ENCODE data around the gene CENPT. TPM values are rescaled to one million over a fixed set of nuclear protein-coding genes. Genes with fewer than 3 reads are reported as not detected.
A peak's percentile ranks its signal among the peaks of the same experiment; 100 is the strongest.

Gene CENPT
- total and polyA plus RNA-seq, 9 donors: 18.4 to 57.4 (median 42.0) TPM

DNA sequence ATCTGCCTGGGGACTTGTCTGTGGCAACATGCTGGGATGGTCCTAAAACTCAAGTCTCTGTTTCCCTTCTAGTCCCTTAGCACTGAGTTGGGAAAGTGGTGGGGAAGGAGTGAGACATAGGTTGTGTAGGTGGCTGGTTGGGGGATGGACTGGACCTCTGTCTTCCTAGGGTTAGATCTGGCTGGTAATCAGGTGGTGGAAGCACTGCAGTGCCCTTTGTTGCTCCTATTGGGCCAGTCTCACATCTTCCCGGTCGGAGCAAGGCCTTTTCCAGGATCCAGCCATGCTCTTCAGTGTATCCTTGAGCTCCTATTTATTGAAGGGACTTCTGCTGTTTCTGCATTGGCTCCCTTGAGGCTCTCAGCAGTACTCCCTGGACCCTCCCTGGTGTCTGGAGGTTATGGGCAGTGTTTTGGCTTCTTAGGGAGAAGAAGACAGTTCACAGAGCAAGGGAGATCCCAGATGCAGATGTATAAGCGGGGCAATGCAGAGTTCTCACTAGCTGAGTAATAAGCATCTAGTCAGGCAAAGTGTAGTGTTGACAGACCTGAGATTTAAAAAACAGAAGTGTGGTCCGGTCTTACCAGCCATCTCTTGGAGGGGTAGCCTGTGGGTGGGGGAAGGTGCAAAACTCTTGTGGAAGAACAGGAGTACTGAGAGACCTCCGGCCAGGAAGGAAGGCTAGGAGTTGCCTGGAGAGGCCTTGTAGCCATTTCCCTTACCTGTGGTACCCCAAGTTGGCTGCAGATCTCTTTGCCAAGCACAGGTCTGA is 2.0 kb downstream of the CENPT start:
- 57 to 67% (median 60%) methylated on average over 5 of the region's 5 CpGs for WGBS, 3 donors
- H3K4me3 ChIP-seq: no peak overlapping the region
- H3K4me1 ChIP-seq (ENCODE audit: insufficient read depth): peaks cover 16% of the 10 kb centered on the region
- peak overlapping the region in 1 of 2 donors; percentile 96 for H3K27ac ChIP-seq
- TF ChIP-seq, protein P1, sequence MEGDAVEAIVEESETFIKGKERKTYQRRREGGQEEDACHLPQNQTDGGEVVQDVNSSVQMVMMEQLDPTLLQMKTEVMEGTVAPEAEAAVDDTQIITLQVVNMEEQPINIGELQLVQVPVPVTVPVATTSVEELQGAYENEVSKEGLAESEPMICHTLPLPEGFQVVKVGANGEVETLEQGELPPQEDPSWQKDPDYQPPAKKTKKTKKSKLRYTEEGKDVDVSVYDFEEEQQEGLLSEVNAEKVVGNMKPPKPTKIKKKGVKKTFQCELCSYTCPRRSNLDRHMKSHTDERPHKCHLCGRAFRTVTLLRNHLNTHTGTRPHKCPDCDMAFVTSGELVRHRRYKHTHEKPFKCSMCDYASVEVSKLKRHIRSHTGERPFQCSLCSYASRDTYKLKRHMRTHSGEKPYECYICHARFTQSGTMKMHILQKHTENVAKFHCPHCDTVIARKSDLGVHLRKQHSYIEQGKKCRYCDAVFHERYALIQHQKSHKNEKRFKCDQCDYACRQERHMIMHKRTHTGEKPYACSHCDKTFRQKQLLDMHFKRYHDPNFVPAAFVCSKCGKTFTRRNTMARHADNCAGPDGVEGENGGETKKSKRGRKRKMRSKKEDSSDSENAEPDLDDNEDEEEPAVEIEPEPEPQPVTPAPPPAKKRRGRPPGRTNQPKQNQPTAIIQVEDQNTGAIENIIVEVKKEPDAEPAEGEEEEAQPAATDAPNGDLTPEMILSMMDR (IDR thresholded peaks at IDR 0.05): no peak
- TF ChIP-seq EP300 (IDR thresholded peaks at IDR 0.05): no peak
- TF ChIP-seq POLR2A (IDR thresholded peaks at IDR 0.05): no peak
- no peaks in the 10 kb centered on the region for H3K27me3 ChIP-seq
- intact Hi-C loops (cut with DNase I): no loop called here
- no peaks in the 10 kb centered on the region for H3K9me3 ChIP-seq
- no peak for DNase-seq
- H3K36me3 ChIP-seq: no peaks in the 10 kb centered on the region

GRCh38 chr16:67844497-67844896 is 3.0 kb downstream of the CENPT start:
- DNase-seq: no peak
- intact Hi-C loops (cut with DNase I): no loop called here
- Histone ChIP-seq H3K4me1 (ENCODE audit: insufficient read depth) (peaks cover 16% of the 10 kb centered on the region), H3K4me3 (no peak overlapping the region), H3K27ac (peak overlapping the region in 1 of 2 donors; percentile 98), H3K9me3 (no peaks in the 10 kb centered on the region), H3K36me3 (no peaks in the 10 kb centered on the region), H3K27me3 (no peaks in the 10 kb centered on the region)
- WGBS, 3 donors: 35 to 52% (median 36%) methylated on average over 4 of the region's 4 CpGs
- TF ChIP-seq, protein P1 (IDR thresholded peaks at IDR 0.05): no peak
- TF ChIP-seq POLR2A (IDR thresholded peaks at IDR 0.05): no peak
- no peak for TF ChIP-seq EP300 (IDR thresholded peaks at IDR 0.05)

- TF ChIP-seq EP300 (IDR thresholded peaks at IDR 0.05) (no peak), POLR2A (IDR thresholded peaks at IDR 0.05) (no peak)
- TF ChIP-seq, protein P1 (IDR thresholded peaks at IDR 0.05): no peak
- H3K27ac ChIP-seq: peak overlapping the region; percentile 98 to 100
- no peaks in the 10 kb centered on the region for H3K36me3 ChIP-seq
- peak in 2 of 5 donors; percentile 56 to 58 for DNase-seq
- no peaks in the 10 kb centered on the region for H3K27me3 ChIP-seq
- 4 to 7% (median 5%) methylated on average over 11 of the region's 11 CpGs for WGBS, 3 donors
- intact Hi-C loops (cut with DNase I): no loop called here
- H3K9me3 ChIP-seq: no peaks in the 10 kb centered on the region
- peak overlapping the region; percentile 85 for H3K4me3 ChIP-seq
- H3K4me1 ChIP-seq (ENCODE audit: insufficient read depth): peaks cover 15% of the 10 kb centered on the region
Observed at GRCh38 chr16:67843343-67843765, 4.1 kb downstream of the CENPT start.

DNA sequence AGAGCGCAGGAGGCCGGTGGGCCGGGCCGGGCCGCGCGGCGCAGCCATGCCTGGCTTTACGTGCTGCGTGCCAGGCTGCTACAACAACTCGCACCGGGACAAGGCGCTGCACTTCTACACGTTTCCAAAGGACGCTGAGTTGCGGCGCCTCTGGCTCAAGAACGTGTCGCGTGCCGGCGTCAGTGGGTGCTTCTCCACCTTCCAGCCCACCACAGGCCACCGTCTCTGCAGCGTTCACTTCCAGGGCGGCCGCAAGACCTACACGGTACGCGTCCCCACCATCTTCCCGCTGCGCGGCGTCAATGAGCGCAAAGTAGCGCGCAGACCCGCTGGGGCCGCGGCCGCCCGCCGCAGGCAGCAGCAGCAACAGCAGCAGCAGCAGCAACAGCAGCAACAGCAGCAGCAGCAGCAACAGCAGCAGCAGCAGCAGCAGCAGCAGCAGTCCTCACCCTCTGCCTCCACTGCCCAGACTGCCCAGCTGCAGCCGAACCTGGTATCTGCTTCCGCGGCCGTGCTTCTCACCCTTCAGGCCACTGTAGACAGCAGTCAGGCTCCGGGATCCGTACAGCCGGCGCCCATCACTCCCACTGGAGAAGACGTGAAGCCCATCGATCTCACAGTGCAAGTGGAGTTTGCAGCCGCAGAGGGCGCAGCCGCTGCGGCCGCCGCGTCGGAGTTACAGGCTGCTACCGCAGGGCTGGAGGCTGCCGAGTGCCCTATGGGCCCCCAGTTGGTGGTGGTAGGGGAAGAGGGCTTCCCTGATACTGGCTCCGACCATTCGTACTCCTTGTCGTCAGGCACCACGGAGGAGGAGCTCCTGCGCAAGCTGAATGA is 4.8 kb downstream of the CENPT start:
- TF ChIP-seq EP300 (IDR thresholded peaks at IDR 0.05) (no peak), POLR2A (IDR thresholded peaks at IDR 0.05) (no peak)
- TF ChIP-seq, protein P1 (IDR thresholded peaks at IDR 0.05): peak in 1 of 3 donors; percentile 18

More for the DNA sequence above, 4.8 kb downstream of the CENPT start:
- H3K36me3 ChIP-seq: no peaks in the 10 kb centered on the region
- WGBS, 3 donors: 0 to 1% (median 0%) methylated on average over 52 to 67 of the region's 67 CpGs
- no peaks in the 10 kb centered on the region for H3K27me3 ChIP-seq
- no peaks in the 10 kb centered on the region for H3K9me3 ChIP-seq
- intact Hi-C loops (cut with DNase I): no loop called here
- peak overlapping the region; percentile 85 for H3K4me3 ChIP-seq
- peaks cover 9% of the 10 kb centered on the region for H3K4me1 ChIP-seq (ENCODE audit: insufficient read depth)
- H3K27ac ChIP-seq: peak overlapping the region; percentile 98 to 100
- DNase-seq: peak; percentile 50 to 64 (median 56)

Measured in ovary (tissue), 9 donors.